Suprapubic skin (tissue), 4 donors: Measurements from ENCODE around the gene SLC12A2. TPM values are rescaled to one million over a fixed set of nuclear protein-coding genes. Genes with fewer than 3 reads are reported as not detected.

Experiments used
- DNase-seq, 2 donors: peaks; one replicate each; pipeline ENCODE4 v3.0.0-alpha.2; 2019; ENCODE audit warnings: low spot score in 2 of 2
- H3K27ac ChIP-seq: fragments of 200-600 bp; sonication (generic); one replicate; pipeline ENCODE4 v1.5.1; 2019
- H3K27me3 ChIP-seq: fragments of 200-600 bp; sonication (generic); one replicate; pipeline ENCODE4 v1.5.1; 2019
- H3K36me3 ChIP-seq: fragments of 200-600 bp; sonication (generic); one replicate; pipeline ENCODE4 v1.5.1; 2019
- H3K4me1 ChIP-seq: fragments of 200-600 bp; sonication (generic); one replicate; pipeline ENCODE4 v1.5.1; 2019
- H3K4me3 ChIP-seq: fragments of 200-600 bp; sonication (generic); one replicate; pipeline ENCODE4 v1.5.1; 2019; ENCODE audit warnings: mild to moderate bottlenecking
- H3K9me3 ChIP-seq: fragments of 200-600 bp; sonication (generic); one replicate; pipeline ENCODE4 v1.5.1; 2019
- CTCF ChIP-seq, 2 donors: fragments of 200-600 bp in 1 of 2; fragments of 450-650 bp in 1 of 2; sonication (generic) in 1 of 2; IDR thresholded peaks; one replicate each; pipeline ENCODE4 v1.5.1; 2016 to 2019; ENCODE audit warnings: antibody characterized with exemption in 2 of 2, mild to moderate bottlenecking in 1 of 2, moderate library complexity in 1 of 2
- EP300 ChIP-seq: sonication (generic); formaldehyde crosslinking; IDR thresholded peaks from one replicate; pipeline ENCODE4 v1.6.1; 2017; ENCODE audit warnings: antibody characterized with exemption
- POLR2A ChIP-seq, 2 donors: fragments of 450-650 bp; IDR thresholded peaks; one replicate each; pipeline ENCODE4 v1.6.1; 2017; ENCODE audit warnings: antibody characterized with exemption in 2 of 2, mild to moderate bottlenecking in 2 of 2, moderate library complexity in 2 of 2
- POLR2AphosphoS5 ChIP-seq, 3 donors: sonication (generic); formaldehyde crosslinking; IDR thresholded peaks; one replicate each; pipeline ENCODE4 v1.6.1; 2017; ENCODE audit warnings: antibody characterized with exemption in 3 of 3
- WGBS: methylation state at CpG from one replicate; pipeline ENCODE4 v1.1.5; 2018; 5-methylcytosine and 5-hydroxymethylcytosine counted together
- total RNA-seq, 4 donors: library from RNA; depleted of rRNA; stranded (reverse); fragments of >200 nt; gene quantifications; one replicate each; pipeline ENCODE4 v1.1.0, GENCODE V29; 2016

SLC12A2 gene
- total RNA-seq, 4 donors from 2014 or later: 126 to 330 (median 186) TPM

- H3K4me1 ChIP-seq: peaks cover 5% of the 10 kb centered on the region
- no peak for TF ChIP-seq POLR2A (IDR thresholded peaks at IDR 0.05)
- TF ChIP-seq CTCF (IDR thresholded peaks at IDR 0.05): no peak
- TF ChIP-seq POLR2AphosphoS5 (IDR thresholded peaks at IDR 0.05): no peak
- TF ChIP-seq EP300: no peak
- no peak overlapping the region for H3K4me3 ChIP-seq
- no peak overlapping the region for H3K27ac ChIP-seq
- no peaks in the 10 kb centered on the region for H3K27me3 ChIP-seq
- 52% methylated on average over 4 of the region's 4 CpGs for WGBS
- H3K36me3 ChIP-seq: peaks cover 9% of the 10 kb centered on the region
- peaks cover 6% of the 10 kb centered on the region for H3K9me3 ChIP-seq
- no peak for DNase-seq
Measured at GRCh38 chr5:128121651-128122050, 38.1 kb downstream of the SLC12A2 start.

- no peaks in the 10 kb centered on the region for H3K36me3 ChIP-seq
- H3K9me3 ChIP-seq: peaks cover 4% of the 10 kb centered on the region
- TF ChIP-seq CTCF (IDR thresholded peaks at IDR 0.05) (no peak), POLR2A (IDR thresholded peaks at IDR 0.05) (no peak)
- no peaks in the 10 kb centered on the region for H3K27me3 ChIP-seq
- no peak overlapping the region for H3K27ac ChIP-seq
- H3K4me1 ChIP-seq: peaks cover 5% of the 10 kb centered on the region
- no peak overlapping the region for H3K4me3 ChIP-seq
- DNase-seq: no peak
- 100% methylated on average over 1 of the region's 1 CpG for WGBS
Measured at GRCh38 chr5:128123936-128124335, 40.4 kb downstream of the SLC12A2 start.

- no peak overlapping the region for H3K4me3 ChIP-seq
- peaks cover 5% of the 10 kb centered on the region for H3K4me1 ChIP-seq
- no peak overlapping the region for H3K27ac ChIP-seq
- no peaks in the 10 kb centered on the region for H3K9me3 ChIP-seq
- H3K27me3 ChIP-seq: no peaks in the 10 kb centered on the region
- 79% methylated on average over 2 of the region's 2 CpGs for WGBS
- DNase-seq: no peak
- H3K36me3 ChIP-seq: peaks cover 2% of the 10 kb centered on the region
- TF ChIP-seq CTCF (IDR thresholded peaks at IDR 0.05): no peak
- TF ChIP-seq POLR2AphosphoS5 (IDR thresholded peaks at IDR 0.05): no peak
- no peak for TF ChIP-seq POLR2A (IDR thresholded peaks at IDR 0.05)
- TF ChIP-seq EP300: no peak
Measured at GRCh38 chr5:128126241-128126640, 42.7 kb downstream of the SLC12A2 start.

- Histone ChIP-seq H3K36me3 (peaks cover 38% of the 10 kb centered on the region), H3K9me3 (no peaks in the 10 kb centered on the region), H3K4me1 (no peaks in the 10 kb centered on the region), H3K27me3 (no peaks in the 10 kb centered on the region), H3K27ac (no peak overlapping the region), H3K4me3 (no peak overlapping the region)
- 92% methylated on average over 1 of the region's 1 CpG for WGBS
- TF ChIP-seq POLR2A (IDR thresholded peaks at IDR 0.05) (no peak), EP300 (no peak), CTCF (IDR thresholded peaks at IDR 0.05) (no peak), POLR2AphosphoS5 (IDR thresholded peaks at IDR 0.05) (no peak)
- DNase-seq: no peak
Measured at GRCh38 chr5:128132499-128132898, 48.9 kb downstream of the SLC12A2 start.

GRCh38 chr5:128135286-128135685 lies 51.7 kb downstream of the SLC12A2 start:
- Histone ChIP-seq H3K27ac (no peak overlapping the region), H3K27me3 (no peaks in the 10 kb centered on the region), H3K36me3 (peaks cover 57% of the 10 kb centered on the region), H3K9me3 (no peaks in the 10 kb centered on the region), H3K4me1 (no peaks in the 10 kb centered on the region), H3K4me3 (no peak overlapping the region)
- TF ChIP-seq CTCF (IDR thresholded peaks at IDR 0.05) (no peak), POLR2AphosphoS5 (IDR thresholded peaks at IDR 0.05) (no peak), POLR2A (IDR thresholded peaks at IDR 0.05) (no peak), EP300 (no peak)
- no peak for DNase-seq
